ENCODE results near the gene OPCML. TPM values are rescaled to one million over a fixed set of nuclear protein-coding genes. Genes with fewer than 3 reads are reported as not detected.

The OPCML gene
- total RNA-seq, 1 donor from 2014 or later: 0.61 TPM

- Mint-ChIP-seq H3K27me3 (ENCODE audit: unreplicated experiment) (no peaks in the 10 kb centered on the region), H3K27ac (ENCODE audit: unreplicated experiment) (peak overlapping the region; percentile 3), H3K4me3 (ENCODE audit: unreplicated experiment) (no peak overlapping the region), H3K4me1 (ENCODE audit: low read depth, unreplicated experiment) (peaks cover 14% of the 10 kb centered on the region), H3K36me3 (ENCODE audit: unreplicated experiment) (no peaks in the 10 kb centered on the region), H3K9me3 (ENCODE audit: unreplicated experiment) (no peaks in the 10 kb centered on the region)
- DNase-seq: no peak
- TF ChIP-seq, protein P1, sequence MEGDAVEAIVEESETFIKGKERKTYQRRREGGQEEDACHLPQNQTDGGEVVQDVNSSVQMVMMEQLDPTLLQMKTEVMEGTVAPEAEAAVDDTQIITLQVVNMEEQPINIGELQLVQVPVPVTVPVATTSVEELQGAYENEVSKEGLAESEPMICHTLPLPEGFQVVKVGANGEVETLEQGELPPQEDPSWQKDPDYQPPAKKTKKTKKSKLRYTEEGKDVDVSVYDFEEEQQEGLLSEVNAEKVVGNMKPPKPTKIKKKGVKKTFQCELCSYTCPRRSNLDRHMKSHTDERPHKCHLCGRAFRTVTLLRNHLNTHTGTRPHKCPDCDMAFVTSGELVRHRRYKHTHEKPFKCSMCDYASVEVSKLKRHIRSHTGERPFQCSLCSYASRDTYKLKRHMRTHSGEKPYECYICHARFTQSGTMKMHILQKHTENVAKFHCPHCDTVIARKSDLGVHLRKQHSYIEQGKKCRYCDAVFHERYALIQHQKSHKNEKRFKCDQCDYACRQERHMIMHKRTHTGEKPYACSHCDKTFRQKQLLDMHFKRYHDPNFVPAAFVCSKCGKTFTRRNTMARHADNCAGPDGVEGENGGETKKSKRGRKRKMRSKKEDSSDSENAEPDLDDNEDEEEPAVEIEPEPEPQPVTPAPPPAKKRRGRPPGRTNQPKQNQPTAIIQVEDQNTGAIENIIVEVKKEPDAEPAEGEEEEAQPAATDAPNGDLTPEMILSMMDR (IDR thresholded peaks at IDR 0.05; ENCODE audit: partially characterized antibody, unreplicated experiment): no peak
Measured at GRCh38 chr11:133212201-133212600, 320.1 kb downstream of the OPCML start.

- Mint-ChIP-seq H3K27ac (ENCODE audit: unreplicated experiment) (no peak overlapping the region), H3K36me3 (ENCODE audit: unreplicated experiment) (no peaks in the 10 kb centered on the region), H3K9me3 (ENCODE audit: unreplicated experiment) (no peaks in the 10 kb centered on the region), H3K4me3 (ENCODE audit: unreplicated experiment) (no peak overlapping the region), H3K4me1 (ENCODE audit: low read depth, unreplicated experiment) (peaks cover 6% of the 10 kb centered on the region), H3K27me3 (ENCODE audit: unreplicated experiment) (no peaks in the 10 kb centered on the region)
- TF ChIP-seq, protein P1 (IDR thresholded peaks at IDR 0.05; ENCODE audit: partially characterized antibody, unreplicated experiment): no peak
- no peak for DNase-seq
Measured at GRCh38 chr11:133207995-133208394, 324.3 kb downstream of the OPCML start.

- Mint-ChIP-seq H3K9me3 (ENCODE audit: unreplicated experiment) (peaks cover 2% of the 10 kb centered on the region), H3K4me1 (ENCODE audit: low read depth, unreplicated experiment) (peaks cover 1% of the 10 kb centered on the region), H3K27me3 (ENCODE audit: unreplicated experiment) (no peaks in the 10 kb centered on the region), H3K27ac (ENCODE audit: unreplicated experiment) (no peak overlapping the region), H3K4me3 (ENCODE audit: unreplicated experiment) (no peak overlapping the region), H3K36me3 (ENCODE audit: unreplicated experiment) (no peaks in the 10 kb centered on the region)
- DNase-seq: no peak
- TF ChIP-seq, protein P1 (IDR thresholded peaks at IDR 0.05; ENCODE audit: partially characterized antibody, unreplicated experiment): no peak
Measured at GRCh38 chr11:133206313-133207005, 325.8 kb downstream of the OPCML start.

DNA sequence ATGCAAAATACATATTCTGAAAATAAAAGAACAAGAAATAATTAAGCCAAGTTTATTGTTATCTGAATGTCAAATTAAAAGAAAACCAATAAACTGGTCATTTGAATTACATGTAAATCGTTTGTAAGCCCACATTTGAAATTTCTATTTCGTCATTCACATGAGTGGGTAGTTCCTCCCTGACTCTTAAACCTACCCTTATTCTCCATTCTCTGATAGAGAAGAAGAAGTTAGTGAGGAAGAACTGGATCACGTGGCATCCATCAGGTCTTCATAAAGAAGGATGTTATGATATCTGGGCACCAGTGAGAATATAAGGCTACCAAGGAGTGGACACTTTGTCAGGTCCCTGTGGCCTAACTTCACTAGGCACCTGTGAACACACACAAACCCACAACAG, 328.1 kb downstream of the OPCML start:
- H3K27ac Mint-ChIP-seq (ENCODE audit: unreplicated experiment): no peak overlapping the region
- H3K4me1 Mint-ChIP-seq (ENCODE audit: low read depth, unreplicated experiment): no peaks in the 10 kb centered on the region
- TF ChIP-seq, protein P1 (IDR thresholded peaks at IDR 0.05; ENCODE audit: partially characterized antibody, unreplicated experiment): no peak
- peaks cover 2% of the 10 kb centered on the region for H3K9me3 Mint-ChIP-seq (ENCODE audit: unreplicated experiment)
- DNase-seq: no peak
- H3K36me3 Mint-ChIP-seq (ENCODE audit: unreplicated experiment): no peaks in the 10 kb centered on the region
- no peak overlapping the region for H3K4me3 Mint-ChIP-seq (ENCODE audit: unreplicated experiment)
- no peaks in the 10 kb centered on the region for H3K27me3 Mint-ChIP-seq (ENCODE audit: unreplicated experiment)

- Mint-ChIP-seq H3K27ac (ENCODE audit: unreplicated experiment) (no peak overlapping the region), H3K27me3 (ENCODE audit: unreplicated experiment) (no peaks in the 10 kb centered on the region), H3K4me3 (ENCODE audit: unreplicated experiment) (no peak overlapping the region), H3K9me3 (ENCODE audit: unreplicated experiment) (peaks cover 2% of the 10 kb centered on the region), H3K36me3 (ENCODE audit: unreplicated experiment) (no peaks in the 10 kb centered on the region), H3K4me1 (ENCODE audit: low read depth, unreplicated experiment) (no peaks in the 10 kb centered on the region)
- DNase-seq: no peak
- TF ChIP-seq, protein P1 (IDR thresholded peaks at IDR 0.05; ENCODE audit: partially characterized antibody, unreplicated experiment): no peak
Measured at GRCh38 chr11:133202816-133203215, 329.5 kb downstream of the OPCML start.
